ENCODE data around the gene VPS11.
A peak's percentile ranks its signal among the peaks of the same experiment; 100 is the strongest.
"Not testable (repeated sequence)": the region's sequence is repeated elsewhere in the genome, so short reads cannot be mapped to it uniquely, and the experiment has no call there.

The VPS11 gene

DNA sequence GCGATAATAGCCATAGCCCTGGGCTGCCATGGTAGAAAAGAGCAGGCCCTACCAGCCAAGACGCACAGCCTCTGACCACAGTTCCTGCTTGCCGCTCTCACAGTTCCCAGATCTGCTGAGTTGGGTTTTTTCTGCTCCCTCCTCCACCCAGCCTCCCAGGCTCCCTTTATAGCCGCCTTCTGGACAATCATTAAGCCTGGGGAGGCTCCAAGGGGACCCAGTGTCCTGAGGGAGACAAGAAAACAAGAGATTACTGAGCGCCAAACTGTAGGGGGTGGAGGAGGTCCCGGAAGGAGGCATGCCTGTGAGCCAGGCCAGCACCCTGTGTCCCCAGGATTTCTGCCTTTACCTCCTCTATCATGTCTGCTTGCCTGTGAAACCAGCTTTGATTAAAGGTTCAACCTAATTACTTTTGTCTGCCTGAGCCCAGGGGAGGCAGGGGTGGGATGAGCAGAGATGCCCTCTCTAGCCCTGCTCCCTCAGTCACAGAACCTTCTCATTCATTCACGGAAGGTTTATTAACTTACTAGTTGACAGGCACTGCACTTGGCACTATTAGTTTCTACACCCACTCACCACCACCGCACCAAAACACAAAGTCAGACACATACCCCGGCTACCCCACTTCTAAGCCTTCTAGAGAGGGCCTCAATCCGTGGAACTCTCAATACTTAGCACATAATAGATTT is 38.1 kb upstream of the VPS11 start:
- TF ChIP-seq YY1 (IDR thresholded peaks at IDR 0.05; ENCODE audit: insufficient read depth, insufficient read length) = no peak
- no peak for TF ChIP-seq SUZ12 (IDR thresholded peaks at IDR 0.05; ENCODE audit: extremely low read depth, insufficient read depth, insufficient read length)
- no peak for TF ChIP-seq ZNF274 (IDR thresholded peaks at IDR 0.05; ENCODE audit: low read depth, low read length)
- Histone ChIP-seq H3K36me3 (ENCODE audit: insufficient read depth, insufficient read length, low read length) (peaks cover 47% of the 10 kb centered on the region), H3K4me3 (ENCODE audit: insufficient read length, low read depth) (peak overlapping the region; percentile 80), H3K9me3 (ENCODE audit: insufficient read depth, low read length) (no peaks in the 10 kb centered on the region), H3K4me1 (ENCODE audit: insufficient read depth, insufficient read length) (peaks cover 10% of the 10 kb centered on the region), H3K9ac (ENCODE audit: insufficient read length, low read depth) (peak overlapping the region; percentile 82), H3K27me3 (ENCODE audit: insufficient read depth, insufficient read length) (no peaks in the 10 kb centered on the region)
- DNase-seq (ENCODE audit: low read depth, low spot score) = no peak

- DNase-seq (ENCODE audit: low read depth, low spot score) = no peak
- Histone ChIP-seq H3K9ac (ENCODE audit: insufficient read length, low read depth) (peak overlapping the region; percentile 82), H3K9me3 (ENCODE audit: insufficient read depth, low read length) (no peaks in the 10 kb centered on the region), H3K4me3 (ENCODE audit: insufficient read length, low read depth) (peak overlapping the region; percentile 80), H3K27me3 (ENCODE audit: insufficient read depth, insufficient read length) (no peaks in the 10 kb centered on the region), H3K36me3 (ENCODE audit: insufficient read depth, insufficient read length, low read length) (peaks cover 42% of the 10 kb centered on the region), H3K4me1 (ENCODE audit: insufficient read depth, insufficient read length) (peaks cover 10% of the 10 kb centered on the region)
- TF ChIP-seq ZNF274 (IDR thresholded peaks at IDR 0.05; ENCODE audit: low read depth, low read length) (no peak), SUZ12 (IDR thresholded peaks at IDR 0.05; ENCODE audit: extremely low read depth, insufficient read depth, insufficient read length) (no peak), YY1 (IDR thresholded peaks at IDR 0.05; ENCODE audit: insufficient read depth, insufficient read length) (no peak)
Measured at GRCh38 chr11:119030029-119030328, 37.6 kb upstream of the VPS11 start.

DNA sequence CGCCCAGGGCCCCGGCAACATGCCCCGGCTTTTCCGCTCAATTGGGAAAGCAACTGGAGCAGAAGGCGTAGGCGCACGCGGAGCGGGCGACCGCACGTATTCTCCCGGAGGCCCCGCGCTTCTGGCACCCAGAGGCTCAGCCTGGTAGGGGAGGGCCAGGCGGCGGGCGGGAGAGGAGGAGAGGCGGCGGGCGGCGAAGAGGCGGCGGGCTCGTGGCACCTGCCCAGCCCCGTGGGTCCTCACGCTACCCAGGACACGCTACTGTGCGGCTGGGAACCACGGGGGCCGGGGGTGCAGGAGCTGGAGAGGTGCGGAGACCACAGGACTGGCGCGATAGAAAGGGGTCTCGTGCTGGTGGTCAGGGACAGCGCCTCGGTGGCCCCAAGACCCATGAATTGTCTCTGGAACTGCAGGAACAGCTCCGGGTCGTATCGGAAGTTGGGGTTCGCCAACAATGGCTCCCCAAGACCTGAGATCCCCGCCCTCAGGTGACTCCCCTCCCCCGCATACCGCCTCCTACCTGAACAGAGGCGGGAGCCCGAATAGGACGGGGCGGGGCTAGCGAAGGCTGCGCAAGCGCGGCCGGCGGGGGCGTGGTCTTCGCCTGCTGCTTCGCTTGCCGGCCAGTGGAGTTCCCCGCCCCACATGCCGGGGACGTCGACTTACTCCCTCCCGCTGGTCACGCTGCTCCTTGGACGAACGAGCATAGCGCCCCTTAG is 37.1 kb upstream of the VPS11 start, which contains the start of gene SLC37A4:
Gene SLC37A4 (minus strand): TSS at position 549 of the 719 bp plus-strand sequence.
- Histone ChIP-seq H3K9ac (ENCODE audit: insufficient read length, low read depth) (peak within 1 kb of the TSS; percentile 82), H3K36me3 (ENCODE audit: insufficient read depth, insufficient read length, low read length) (peaks cover 37% of the 10 kb centered on the region), H3K4me1 (ENCODE audit: insufficient read depth, insufficient read length) (peaks cover 10% of the 10 kb centered on the region), H3K9me3 (ENCODE audit: insufficient read depth, low read length) (no peaks in the 10 kb centered on the region), H3K4me3 (ENCODE audit: insufficient read length, low read depth) (peak within 1 kb of the TSS; percentile 80), H3K27me3 (ENCODE audit: insufficient read depth, insufficient read length) (no peaks in the 10 kb centered on the region)
- no peak for TF ChIP-seq ZNF274 (IDR thresholded peaks at IDR 0.05; ENCODE audit: low read depth, low read length)
- peak; percentile 99 for DNase-seq (ENCODE audit: low read depth, low spot score)

- Histone ChIP-seq H3K27me3 (ENCODE audit: insufficient read depth, insufficient read length) (no peaks in the 10 kb centered on the region), H3K9ac (ENCODE audit: insufficient read length, low read depth) (no peak overlapping the region), H3K36me3 (ENCODE audit: insufficient read depth, insufficient read length, low read length) (peaks cover 22% of the 10 kb centered on the region), H3K9me3 (ENCODE audit: insufficient read depth, low read length) (no peaks in the 10 kb centered on the region), H3K4me1 (ENCODE audit: insufficient read depth, insufficient read length) (peaks cover 10% of the 10 kb centered on the region), H3K4me3 (ENCODE audit: insufficient read length, low read depth) (no peak overlapping the region)
- TF ChIP-seq SUZ12 (IDR thresholded peaks at IDR 0.05; ENCODE audit: extremely low read depth, insufficient read depth, insufficient read length) (no peak), ZNF274 (IDR thresholded peaks at IDR 0.05; ENCODE audit: low read depth, low read length) (no peak), YY1 (IDR thresholded peaks at IDR 0.05; ENCODE audit: insufficient read depth, insufficient read length) (no peak)
- no peak for DNase-seq (ENCODE audit: low read depth, low spot score)
Measured at GRCh38 chr11:119031912-119032280, 35.7 kb upstream of the VPS11 start.

GRCh38 chr11:119033421-119033820 is 34.2 kb upstream of the VPS11 start:
- not testable (repeated sequence) for H3K4me3 ChIP-seq (ENCODE audit: insufficient read length, low read depth); H3K4me1 ChIP-seq (ENCODE audit: insufficient read depth, insufficient read length); H3K27me3 ChIP-seq (ENCODE audit: insufficient read depth, insufficient read length); H3K9me3 ChIP-seq (ENCODE audit: insufficient read depth, low read length); H3K36me3 ChIP-seq (ENCODE audit: insufficient read depth, insufficient read length, low read length); H3K9ac ChIP-seq (ENCODE audit: insufficient read length, low read depth); DNase-seq (ENCODE audit: low read depth, low spot score)

DNA sequence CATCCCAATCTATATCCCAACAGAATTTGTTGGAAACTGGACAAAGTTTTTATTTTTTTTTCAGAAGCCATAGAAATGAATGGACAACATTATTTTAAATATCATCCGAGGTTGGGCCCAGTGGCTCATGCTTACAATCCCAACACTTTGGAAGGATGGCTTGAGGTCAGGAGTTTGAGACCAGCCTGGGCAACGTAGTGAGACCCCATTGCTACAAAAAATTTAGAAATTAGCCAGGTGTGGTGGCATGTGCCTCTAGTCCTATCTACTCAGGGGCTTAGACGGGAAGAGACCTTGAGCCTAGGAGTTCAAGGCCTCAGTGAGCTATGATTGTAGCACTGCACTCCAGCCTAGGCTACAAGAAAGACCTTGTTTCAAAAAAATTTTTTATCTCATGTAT is 32.8 kb upstream of the VPS11 start:
- TF ChIP-seq YY1 (IDR thresholded peaks at IDR 0.05; ENCODE audit: insufficient read depth, insufficient read length) (no peak), SUZ12 (IDR thresholded peaks at IDR 0.05; ENCODE audit: extremely low read depth, insufficient read depth, insufficient read length) (no peak), ZNF274 (IDR thresholded peaks at IDR 0.05; ENCODE audit: low read depth, low read length) (no peak)
- DNase-seq (ENCODE audit: low read depth, low spot score) = no peak

GRCh38 chr11:119038884-119039283 is 28.7 kb upstream of the VPS11 start:
- Histone ChIP-seq H3K4me1 (ENCODE audit: insufficient read depth, insufficient read length) (no peaks in the 10 kb centered on the region), H3K9ac (ENCODE audit: insufficient read length, low read depth) (no peak overlapping the region), H3K36me3 (ENCODE audit: insufficient read depth, insufficient read length, low read length) (no peaks in the 10 kb centered on the region), H3K4me3 (ENCODE audit: insufficient read length, low read depth) (no peak overlapping the region), H3K9me3 (ENCODE audit: insufficient read depth, low read length) (no peaks in the 10 kb centered on the region), H3K27me3 (ENCODE audit: insufficient read depth, insufficient read length) (no peaks in the 10 kb centered on the region)
- no peak for TF ChIP-seq ZNF274 (IDR thresholded peaks at IDR 0.05; ENCODE audit: low read depth, low read length)
- no peak for TF ChIP-seq YY1 (IDR thresholded peaks at IDR 0.05; ENCODE audit: insufficient read depth, insufficient read length)
- no peak for TF ChIP-seq SUZ12 (IDR thresholded peaks at IDR 0.05; ENCODE audit: extremely low read depth, insufficient read depth, insufficient read length)
- DNase-seq (ENCODE audit: low read depth, low spot score) = no peak

More for the DNA sequence above, 32.8 kb upstream of the VPS11 start:
- H3K9me3 ChIP-seq (ENCODE audit: insufficient read depth, low read length) = no peaks in the 10 kb centered on the region
- H3K4me1 ChIP-seq (ENCODE audit: insufficient read depth, insufficient read length) = no peaks in the 10 kb centered on the region
- no peaks in the 10 kb centered on the region for H3K36me3 ChIP-seq (ENCODE audit: insufficient read depth, insufficient read length, low read length)
- no peak overlapping the region for H3K9ac ChIP-seq (ENCODE audit: insufficient read length, low read depth)
- H3K27me3 ChIP-seq (ENCODE audit: insufficient read depth, insufficient read length) = no peaks in the 10 kb centered on the region
- H3K4me3 ChIP-seq (ENCODE audit: insufficient read length, low read depth) = no peak overlapping the region

- not testable (repeated sequence) for H3K27me3 ChIP-seq (ENCODE audit: insufficient read depth, insufficient read length); H3K4me3 ChIP-seq (ENCODE audit: insufficient read length, low read depth)
Measured at GRCh38 chr11:119039471-119039870, 28.1 kb upstream of the VPS11 start.

More at GRCh38 chr11:119039471-119039870, 28.1 kb upstream of the VPS11 start:
- H3K36me3 ChIP-seq (ENCODE audit: insufficient read depth, insufficient read length, low read length); H3K9ac ChIP-seq (ENCODE audit: insufficient read length, low read depth); DNase-seq (ENCODE audit: low read depth, low spot score); H3K9me3 ChIP-seq (ENCODE audit: insufficient read depth, low read length); H3K4me1 ChIP-seq (ENCODE audit: insufficient read depth, insufficient read length): not testable (repeated sequence)
